HepG2 (cell line): Measurements from ENCODE around the gene PPP4C. TPM values are rescaled to one million over a fixed set of nuclear protein-coding genes. Genes with fewer than 3 reads are reported as not detected.
A peak's percentile ranks its signal among the peaks of the same experiment; 100 is the strongest.

ENCODE experiments used
- CREB1 ChIP-seq, 2 experiments: fragments of 450-650 bp in 1 of 2; IDR thresholded peaks; 2 replicates each; pipeline ENCODE4 v1.6.1; 2016 to 2017; ENCODE audit warnings: control low read depth in 1 of 2, mild to moderate bottlenecking in 1 of 2, missing compliant biosample characterization in 1 of 2, missing genetic modification characterization in 1 of 2
- DBP ChIP-seq: sonication (generic); formaldehyde crosslinking; IDR thresholded peaks from 2 replicates; pipeline ENCODE4 v1.4.0; 2020; ENCODE audit warnings: missing genetic modification reagents; ENCODE audit errors: not compliant biosample characterization
- DMTF1 ChIP-seq: sonication (generic); formaldehyde crosslinking; IDR thresholded peaks from 2 replicates; pipeline ENCODE4 v1.4.0; 2020; ENCODE audit warnings: mild to moderate bottlenecking, missing genetic modification reagents
- HBP1 ChIP-seq: IDR thresholded peaks from 2 replicates; pipeline ENCODE4 v1.6.1; 2016; ENCODE audit warnings: low read depth, control low read depth
- HINFP ChIP-seq: sonication (generic); formaldehyde crosslinking; IDR thresholded peaks from 2 replicates; pipeline ENCODE4 v1.4.0; 2020; ENCODE audit warnings: low read depth, mild to moderate bottlenecking, missing genetic modification reagents
- IRX3 ChIP-seq: sonication (generic); formaldehyde crosslinking; IDR thresholded peaks from 2 replicates; pipeline ENCODE4 v1.8.1; 2023; ENCODE audit warnings: mild to moderate bottlenecking, low read depth, missing genetic modification reagents, borderline replicate concordance
- JARID2 ChIP-seq: sonication (generic); formaldehyde crosslinking; IDR thresholded peaks from 2 replicates; pipeline ENCODE4 v1.8.1; 2023; ENCODE audit warnings: missing genetic modification reagents, inconsistent platforms; ENCODE audit not compliant: insufficient replicate concordance
- JUND ChIP-seq: sonication (generic); formaldehyde crosslinking; IDR thresholded peaks from 2 replicates; pipeline ENCODE4 v1.8.0; 2022; ENCODE audit warnings: mild to moderate bottlenecking, missing genetic modification reagents
- KLF13 ChIP-seq: sonication (generic); formaldehyde crosslinking; IDR thresholded peaks from 2 replicates; pipeline ENCODE4 v1.4.0; 2020; ENCODE audit warnings: mild to moderate bottlenecking, missing genetic modification reagents
- KLF6 ChIP-seq: IDR thresholded peaks from 2 replicates; pipeline ENCODE4 v1.8.0; 2016; ENCODE audit warnings: missing biosample characterization, missing genetic modification reagents
- MBNL3 ChIP-seq: fragments of 250-450 bp; sonication (Bioruptor Pico); conservative IDR thresholded peaks from 2 replicates; pipeline ENCODE4 v1.8.0; 2022; ENCODE audit warnings: mild to moderate bottlenecking, inconsistent platforms
- MIXL1 ChIP-seq: IDR thresholded peaks from 2 replicates; pipeline ENCODE4 v1.6.1; 2016
- MTA1 ChIP-seq: sonication (generic); formaldehyde crosslinking; IDR thresholded peaks from 2 replicates; pipeline ENCODE4 v1.4.0; 2020; ENCODE audit warnings: missing genetic modification reagents, mild to moderate bottlenecking, borderline replicate concordance
- PITX1 ChIP-seq: sonication (generic); formaldehyde crosslinking; IDR thresholded peaks from 2 replicates; pipeline ENCODE4 v1.5.1; 2020; ENCODE audit warnings: mild to moderate bottlenecking, missing genetic modification reagents
- STAG1 ChIP-seq: sonication (generic); formaldehyde crosslinking; IDR thresholded peaks from 2 replicates; pipeline ENCODE4 v1.4.0; 2020; ENCODE audit warnings: missing genetic modification reagents
- TEAD2 ChIP-seq: sonication (generic); formaldehyde crosslinking; IDR thresholded peaks from 2 replicates; pipeline ENCODE4 v1.9.0; 2021; ENCODE audit warnings: missing genetic modification reagents
- TRIM24 ChIP-seq: sonication (generic); formaldehyde crosslinking; IDR thresholded peaks from 2 replicates; pipeline ENCODE4 v1.8.0; 2022; ENCODE audit warnings: mild to moderate bottlenecking, missing genetic modification reagents
- ZNF160 ChIP-seq: sonication (generic); formaldehyde crosslinking; IDR thresholded peaks from 2 replicates; pipeline ENCODE4 v1.8.0; 2022; ENCODE audit warnings: mild to moderate bottlenecking, inconsistent platforms, missing genetic modification reagents
- ZNF205 ChIP-seq: IDR thresholded peaks from 2 replicates; pipeline ENCODE4 v1.6.1; 2018; ENCODE audit warnings: missing biosample characterization, missing genetic modification reagents
- ZNF292 ChIP-seq: sonication (generic); formaldehyde crosslinking; IDR thresholded peaks from 2 replicates; pipeline ENCODE4 v1.8.1; 2022; ENCODE audit warnings: mild to moderate bottlenecking, low read depth, missing genetic modification reagents, borderline replicate concordance
- ZNF549 ChIP-seq: sonication (generic); formaldehyde crosslinking; IDR thresholded peaks from 2 replicates; pipeline ENCODE4 v1.5.0; 2020; ENCODE audit warnings: missing genetic modification reagents
- polyA plus RNA-seq, 8 experiments: library from polyadenylated mRNA; depleted of rRNA in 3 of 8; stranded (reverse) in 7 of 8; unstranded in 1 of 8; fragments of >200 nt; fragmentation: Illumina TruSeq in 4 of 8; extraction: Trizol in 4 of 8; gene quantifications; 2 replicates each; pipeline versions ENCODE4 v1.2.1 to v1.2.3, GENCODE V29; 2011 to 2016; ENCODE audit warnings: low read depth in 4 of 8, missing spikeins in 1 of 8, mixed read lengths in 1 of 8; ENCODE audit not compliant: insufficient read depth in 1 of 8
- total RNA-seq, 5 experiments: library from RNA; depleted of rRNA; stranded (reverse); fragments of >200 nt; fragmentation: Illumina TruSeq; extraction: Trizol; gene quantifications; 2 replicates each; pipeline ENCODE4 v1.2.3, GENCODE V29; 2016; ENCODE audit warnings: low read depth in 1 of 5
- TF ChIP-seq, protein P1 (sequence below): IDR thresholded peaks from 2 replicates; pipeline ENCODE4 v1.6.1; 2016; ENCODE audit warnings: missing compliant biosample characterization, missing genetic modification reagents, borderline replicate concordance

Gene PPP4C
- total and polyA plus RNA-seq, 2 of the 13 experiments (the other 11 are each of a cell fraction or from before 2014, with no cell fraction given): 176 to 220 TPM

DNA sequence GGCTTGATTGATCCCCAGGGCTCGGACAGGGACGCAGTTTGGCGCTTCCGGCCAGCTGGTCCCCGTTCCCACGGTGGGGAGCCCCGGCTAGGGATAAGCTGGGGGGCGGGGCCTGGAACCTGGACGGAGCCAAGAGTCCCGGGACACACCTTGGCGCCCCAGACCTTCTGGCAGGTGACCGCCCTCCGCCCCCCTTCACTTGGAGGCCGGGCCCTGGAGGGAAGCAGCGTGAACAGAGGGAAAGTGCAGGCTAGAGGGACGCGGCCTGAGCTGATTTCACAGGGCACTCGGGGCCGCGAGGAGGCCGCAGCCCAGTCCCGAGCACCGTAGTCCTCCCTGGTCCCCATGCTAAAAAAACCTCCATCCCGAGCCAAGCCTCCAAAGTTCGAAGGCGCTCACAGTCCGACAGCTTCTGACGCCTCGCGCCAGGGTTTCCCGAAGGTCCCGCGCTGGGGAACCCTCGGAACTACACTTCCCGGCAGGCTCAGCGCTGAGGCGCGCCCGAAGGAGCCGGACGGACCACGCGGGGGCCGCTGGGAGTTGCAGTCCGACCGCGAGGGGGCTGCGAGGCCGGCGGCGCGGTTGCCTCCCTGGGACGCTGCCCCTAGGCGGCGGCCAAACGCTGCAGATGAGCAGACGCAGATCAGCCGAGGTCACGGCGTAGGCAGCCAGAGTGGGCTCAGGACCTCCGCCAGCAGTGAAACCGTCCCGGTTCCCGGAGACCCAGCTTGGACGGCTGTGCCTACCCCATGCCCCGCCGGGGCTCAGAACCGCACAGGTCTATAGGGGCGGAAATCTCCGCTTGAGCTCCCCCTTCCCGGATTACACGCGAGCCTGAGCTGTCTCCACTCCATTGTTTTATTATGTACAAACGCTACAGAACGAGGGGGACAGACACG lies 15.9 kb downstream of the PPP4C start, which contains the start of gene TBX6 (continued):
- TF ChIP-seq KLF13 (CRISPR knock-in tag) (no peak), JUND (CRISPR knock-in tag) (no peak), HINFP (CRISPR knock-in tag) (no peak), HBP1 (0 out of 2 replicates have a peak, but pooled peaks have one; percentile 39), ZNF292 (CRISPR knock-in tag) (peak; percentile 31; the same call in 1 of the 2 replicates), ZNF160 (CRISPR knock-in tag) (no peak; the same call in 1 of the 2 replicates), IRX3 (CRISPR knock-in tag) (no peak), MTA1 (CRISPR knock-in tag) (no peak), TRIM24 (CRISPR knock-in tag) (no peak), ZNF549 (CRISPR knock-in tag) (no peak), DBP (CRISPR knock-in tag) (no peak), PITX1 (CRISPR knock-in tag) (peak; percentile 55; the same call in 1 of the 2 replicates), MIXL1 (CRISPR knock-in tag) (peak; percentile 64), STAG1 (CRISPR knock-in tag) (peak; percentile 93), DMTF1 (no peak), ZNF205 (CRISPR knock-in tag) (peak; percentile 54; the same call in 1 of the 2 replicates), TEAD2 (CRISPR knock-in tag) (no peak), JARID2 (peak; percentile 43), CREB1 (IDR thresholded peaks at IDR 0.05) (peak; percentile 67; the same call in 1 of the 2 replicates), CREB1 (CRISPR knock-in tag; IDR thresholded peaks at IDR 0.05) (no peak), MBNL3 (no peak), KLF6 (0 out of 2 replicates have a peak, but pooled peaks have one; percentile 29)
- TF ChIP-seq, protein P1, sequence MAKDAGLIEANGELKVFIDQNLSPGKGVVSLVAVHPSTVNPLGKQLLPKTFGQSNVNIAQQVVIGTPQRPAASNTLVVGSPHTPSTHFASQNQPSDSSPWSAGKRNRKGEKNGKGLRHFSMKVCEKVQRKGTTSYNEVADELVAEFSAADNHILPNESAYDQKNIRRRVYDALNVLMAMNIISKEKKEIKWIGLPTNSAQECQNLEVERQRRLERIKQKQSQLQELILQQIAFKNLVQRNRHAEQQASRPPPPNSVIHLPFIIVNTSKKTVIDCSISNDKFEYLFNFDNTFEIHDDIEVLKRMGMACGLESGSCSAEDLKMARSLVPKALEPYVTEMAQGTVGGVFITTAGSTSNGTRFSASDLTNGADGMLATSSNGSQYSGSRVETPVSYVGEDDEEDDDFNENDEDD: peak; percentile 83; the same call in 1 of the 2 replicates
